D721Med (cell line): ENCODE data around the gene PPP1R9A.

ENCODE experiments used
- DNase-seq: peaks from one replicate; pipeline ENCODE4 v3.0.0; 2011; ENCODE audit warnings: low spot score; ENCODE audit not compliant: insufficient read length
- FAIRE-seq: peaks from 2 replicates; lab custom pipeline; 2011; peaks lifted over from hg19 to GRCh38; lab: Jason Lieb, UNC
- TF ChIP-seq, protein P1 (sequence below): IDR thresholded peaks from 2 replicates; pipeline ENCODE4 v1.5.1; 2012; ENCODE audit warnings: mild to moderate bottlenecking, control low read depth; ENCODE audit not compliant: insufficient read depth; ENCODE audit errors: missing control alignments

PPP1R9A gene

GRCh38 chr7:95264363-95264891, 357.0 kb downstream of the PPP1R9A start:
- DNase-seq (no peak), FAIRE-seq (no peak)
- TF ChIP-seq, protein P1, sequence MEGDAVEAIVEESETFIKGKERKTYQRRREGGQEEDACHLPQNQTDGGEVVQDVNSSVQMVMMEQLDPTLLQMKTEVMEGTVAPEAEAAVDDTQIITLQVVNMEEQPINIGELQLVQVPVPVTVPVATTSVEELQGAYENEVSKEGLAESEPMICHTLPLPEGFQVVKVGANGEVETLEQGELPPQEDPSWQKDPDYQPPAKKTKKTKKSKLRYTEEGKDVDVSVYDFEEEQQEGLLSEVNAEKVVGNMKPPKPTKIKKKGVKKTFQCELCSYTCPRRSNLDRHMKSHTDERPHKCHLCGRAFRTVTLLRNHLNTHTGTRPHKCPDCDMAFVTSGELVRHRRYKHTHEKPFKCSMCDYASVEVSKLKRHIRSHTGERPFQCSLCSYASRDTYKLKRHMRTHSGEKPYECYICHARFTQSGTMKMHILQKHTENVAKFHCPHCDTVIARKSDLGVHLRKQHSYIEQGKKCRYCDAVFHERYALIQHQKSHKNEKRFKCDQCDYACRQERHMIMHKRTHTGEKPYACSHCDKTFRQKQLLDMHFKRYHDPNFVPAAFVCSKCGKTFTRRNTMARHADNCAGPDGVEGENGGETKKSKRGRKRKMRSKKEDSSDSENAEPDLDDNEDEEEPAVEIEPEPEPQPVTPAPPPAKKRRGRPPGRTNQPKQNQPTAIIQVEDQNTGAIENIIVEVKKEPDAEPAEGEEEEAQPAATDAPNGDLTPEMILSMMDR, result no peak

DNA sequence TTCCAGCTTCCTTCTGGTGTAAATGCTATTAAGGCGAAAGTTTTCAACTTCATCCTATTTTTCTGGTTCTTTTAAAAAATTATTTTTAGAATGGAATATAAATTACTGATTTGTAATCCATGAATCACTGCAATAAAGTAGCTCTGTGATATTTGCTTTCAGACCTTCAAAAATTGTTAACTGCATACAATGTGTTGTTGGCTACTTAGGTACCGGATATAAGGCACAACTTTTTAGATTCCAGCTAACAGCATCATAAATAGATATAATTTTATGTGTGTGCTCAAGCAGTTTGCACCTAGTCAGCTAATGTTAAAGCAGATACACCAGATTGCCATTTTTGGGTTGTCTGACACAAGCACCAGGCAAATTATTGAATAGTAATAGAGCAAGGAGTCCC, 358.2 kb downstream of the PPP1R9A start:
- no peak for FAIRE-seq
- TF ChIP-seq, protein P1, result no peak

DNA sequence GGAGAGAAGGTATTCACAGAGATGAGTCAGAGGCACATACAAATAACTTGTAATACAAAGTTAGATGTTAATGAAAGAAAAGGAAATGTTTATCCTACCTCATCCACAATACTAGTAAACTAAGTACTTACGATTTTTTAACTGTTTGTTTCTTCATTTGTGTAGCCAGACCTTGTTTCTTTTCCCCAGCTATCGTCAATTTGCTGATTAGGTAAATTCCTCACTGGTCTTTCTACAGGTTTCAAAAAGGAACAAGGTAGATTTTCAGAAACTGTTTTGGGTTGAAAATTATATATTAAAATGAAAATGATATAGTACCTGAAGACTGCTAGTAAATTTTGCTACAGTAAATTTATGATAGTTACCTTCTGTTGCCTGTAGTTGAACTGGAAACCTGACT, 360.4 kb downstream of the PPP1R9A start:
- DNase-seq (no peak), FAIRE-seq (no peak)
- TF ChIP-seq, protein P1, result no peak

More for the DNA sequence above, 358.2 kb downstream of the PPP1R9A start:
- DNase-seq, result no peak

- FAIRE-seq, result no peak
- TF ChIP-seq, protein P1, result no peak
- DNase-seq, result no peak
Measured at GRCh38 chr7:95269640-95270039, 362.2 kb downstream of the PPP1R9A start.

GRCh38 chr7:95276114-95276513, 368.7 kb downstream of the PPP1R9A start:
- FAIRE-seq (no peak), DNase-seq (no peak)
- TF ChIP-seq, protein P1, result no peak

DNA sequence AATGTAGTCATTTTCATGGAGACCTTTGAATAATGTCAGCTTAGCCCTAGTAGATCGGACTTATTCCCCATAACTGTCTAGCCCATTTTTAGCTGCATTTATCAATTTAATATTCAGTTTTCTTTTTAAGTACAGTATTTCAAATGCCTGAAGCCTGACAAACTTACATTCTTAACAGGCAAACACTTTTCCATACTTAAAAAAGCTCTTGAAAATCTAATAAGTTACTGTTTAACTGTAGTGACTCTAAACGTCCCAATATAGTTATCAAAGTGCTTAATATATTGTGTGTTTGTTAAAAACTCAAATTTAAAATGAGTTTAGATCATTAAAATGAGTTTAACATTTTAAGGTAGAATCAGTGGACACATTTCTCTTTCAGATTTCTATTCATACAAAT, 372.0 kb downstream of the PPP1R9A start:
- TF ChIP-seq, protein P1, result no peak
- DNase-seq (no peak), FAIRE-seq (no peak)

GRCh38 chr7:95286096-95286495, 378.7 kb downstream of the PPP1R9A start:
- no peak for DNase-seq
- FAIRE-seq, result no peak
- TF ChIP-seq, protein P1, result no peak
